Neutrophil (primary cell): Measurements from ENCODE around the gene TAF1B.

Experiments
- H3K27ac ChIP-seq: fragments of 200-600 bp; sonication (generic); 2 replicates; pipeline ENCODE4 v1.5.1; 2016; ENCODE audit warnings: mild to moderate bottlenecking, moderate library complexity
- H3K27me3 ChIP-seq: fragments of 200-600 bp; sonication (generic); 2 replicates; pipeline ENCODE4 v1.6.0; 2016; ENCODE audit warnings: mild to moderate bottlenecking
- H3K36me3 ChIP-seq: fragments of 200-600 bp; sonication (generic); 2 replicates; pipeline ENCODE4 v1.5.1; 2017
- H3K4me1 ChIP-seq, 2 experiments: fragments of 200-600 bp in 1 of 2; sonication (generic) in 1 of 2; 1 replicate in 1 of 2; 2 replicates in 1 of 2; pipeline versions ENCODE4 v1.5.1 to v1.6.1; 2013 to 2016; ENCODE audit warnings: low read depth in 1 of 2, low read length in 1 of 2, mild to moderate bottlenecking in 1 of 2, moderate library complexity in 1 of 2; ENCODE audit not compliant: control insufficient read depth in 1 of 2, insufficient read depth in 1 of 2
- H3K4me3 ChIP-seq, 2 experiments: fragments of 200-600 bp in 1 of 2; sonication (generic) in 1 of 2; 1 replicate in 1 of 2; 2 replicates in 1 of 2; pipeline ENCODE4 v1.5.1; 2013 to 2016; ENCODE audit warnings: low read depth in 1 of 2, low read length in 1 of 2, mild to moderate bottlenecking in 1 of 2, moderate library complexity in 1 of 2
- H3K9me3 ChIP-seq: fragments of 200-600 bp; sonication (generic); 2 replicates; pipeline ENCODE4 v1.5.1; 2016
- TF ChIP-seq, protein P1 (sequence below): fragments of 200-600 bp; sonication (generic); IDR thresholded peaks from 2 replicates; pipeline ENCODE4 v1.5.1; 2016; ENCODE audit warnings: antibody characterized with exemption

TAF1B gene

DNA sequence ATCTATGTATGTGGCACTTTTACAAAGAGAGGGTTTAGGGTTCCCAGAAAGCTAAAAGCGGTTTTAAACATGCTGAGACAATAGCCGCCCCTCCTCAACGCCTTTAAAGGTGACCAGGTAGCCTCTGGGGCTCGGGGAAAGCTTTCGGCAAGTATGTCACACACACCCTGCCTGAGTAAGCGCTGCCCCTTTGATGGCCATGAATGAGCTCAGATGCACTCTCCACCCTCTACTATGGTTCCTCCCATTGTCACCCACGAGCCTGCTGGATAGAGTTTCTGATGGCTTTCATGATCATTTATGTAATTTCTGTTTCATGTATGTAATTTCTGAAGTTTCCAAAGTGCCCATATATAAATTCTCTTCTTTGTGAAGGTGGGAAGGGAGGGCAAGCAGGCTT lies 64.1 kb downstream of the TAF1B start:
- Histone ChIP-seq H3K4me3 (no peak overlapping the region), H3K27me3 (no peaks in the 10 kb centered on the region), H3K4me1 (no peaks in the 10 kb centered on the region), H3K36me3 (no peaks in the 10 kb centered on the region), H3K9me3 (no peaks in the 10 kb centered on the region), H3K27ac (no peak overlapping the region)
- TF ChIP-seq, protein P1, sequence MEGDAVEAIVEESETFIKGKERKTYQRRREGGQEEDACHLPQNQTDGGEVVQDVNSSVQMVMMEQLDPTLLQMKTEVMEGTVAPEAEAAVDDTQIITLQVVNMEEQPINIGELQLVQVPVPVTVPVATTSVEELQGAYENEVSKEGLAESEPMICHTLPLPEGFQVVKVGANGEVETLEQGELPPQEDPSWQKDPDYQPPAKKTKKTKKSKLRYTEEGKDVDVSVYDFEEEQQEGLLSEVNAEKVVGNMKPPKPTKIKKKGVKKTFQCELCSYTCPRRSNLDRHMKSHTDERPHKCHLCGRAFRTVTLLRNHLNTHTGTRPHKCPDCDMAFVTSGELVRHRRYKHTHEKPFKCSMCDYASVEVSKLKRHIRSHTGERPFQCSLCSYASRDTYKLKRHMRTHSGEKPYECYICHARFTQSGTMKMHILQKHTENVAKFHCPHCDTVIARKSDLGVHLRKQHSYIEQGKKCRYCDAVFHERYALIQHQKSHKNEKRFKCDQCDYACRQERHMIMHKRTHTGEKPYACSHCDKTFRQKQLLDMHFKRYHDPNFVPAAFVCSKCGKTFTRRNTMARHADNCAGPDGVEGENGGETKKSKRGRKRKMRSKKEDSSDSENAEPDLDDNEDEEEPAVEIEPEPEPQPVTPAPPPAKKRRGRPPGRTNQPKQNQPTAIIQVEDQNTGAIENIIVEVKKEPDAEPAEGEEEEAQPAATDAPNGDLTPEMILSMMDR, result no peak

DNA sequence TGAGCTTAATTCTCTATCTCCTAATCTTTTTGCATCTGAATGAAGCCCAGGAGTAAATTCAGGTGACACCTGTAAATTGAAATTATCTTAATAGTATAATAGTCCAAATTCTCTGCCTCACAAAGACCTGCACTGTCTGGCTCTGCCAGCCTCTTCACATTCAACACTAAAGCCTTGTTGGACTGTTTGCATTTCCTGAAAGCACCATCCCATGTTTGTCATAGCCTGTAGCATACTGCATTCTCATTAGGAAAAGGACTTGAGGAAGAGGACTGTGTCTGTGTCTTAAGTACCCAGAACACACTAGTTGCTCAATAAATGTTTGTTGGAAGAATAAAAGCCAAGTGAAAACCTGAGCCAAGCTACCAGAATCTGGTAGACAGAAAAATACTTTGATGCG lies 65.4 kb downstream of the TAF1B start:
- no peak overlapping the region for H3K4me3 ChIP-seq
- peaks cover 2% of the 10 kb centered on the region for H3K36me3 ChIP-seq
- TF ChIP-seq, protein P1, result no peak
- H3K27ac ChIP-seq, result no peak overlapping the region
- H3K27me3 ChIP-seq, result no peaks in the 10 kb centered on the region
- no peaks in the 10 kb centered on the region for H3K4me1 ChIP-seq
- no peaks in the 10 kb centered on the region for H3K9me3 ChIP-seq

DNA sequence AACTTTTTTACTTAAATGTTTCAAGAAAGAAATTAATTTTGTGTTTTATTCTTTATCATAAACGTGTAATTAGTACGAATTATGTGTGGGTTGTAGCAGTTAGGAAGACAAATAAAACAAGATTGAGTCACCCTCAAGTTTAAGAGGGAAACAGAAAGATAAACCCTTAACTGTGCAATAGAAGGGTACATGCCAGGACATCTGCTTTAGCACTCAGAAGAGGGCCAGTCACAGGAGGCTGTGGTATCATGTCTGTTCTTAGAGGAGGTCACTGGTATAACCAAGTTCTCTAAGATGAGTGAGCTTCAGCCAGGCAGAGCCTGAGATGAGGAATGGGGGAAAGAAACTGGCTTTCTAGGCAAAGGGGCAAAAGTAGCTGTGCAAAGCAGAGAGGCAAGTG lies 65.8 kb downstream of the TAF1B start:
- TF ChIP-seq, protein P1, result no peak
- H3K36me3 ChIP-seq, result peaks cover 2% of the 10 kb centered on the region

DNA sequence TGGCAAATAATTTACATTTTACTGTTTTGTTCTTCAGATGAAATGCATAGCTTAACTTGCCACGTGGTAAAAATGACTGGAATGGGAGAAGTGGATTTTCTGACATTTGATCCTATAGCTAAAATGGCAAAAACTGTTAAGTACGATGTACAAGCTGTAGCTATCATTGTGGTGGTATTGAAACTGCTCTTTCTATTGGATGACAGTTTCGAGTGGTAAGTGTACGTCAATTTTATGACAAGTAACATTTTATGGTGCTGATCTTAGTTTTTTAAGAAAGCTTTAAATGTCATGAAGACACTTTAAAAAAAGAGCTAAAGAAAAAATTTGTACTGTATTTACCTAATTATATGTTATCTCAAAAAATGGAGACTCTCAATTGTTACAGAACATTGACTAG lies 67.4 kb downstream of the TAF1B start:
- Histone ChIP-seq H3K36me3 (peaks cover 2% of the 10 kb centered on the region), H3K9me3 (no peaks in the 10 kb centered on the region), H3K4me3 (no peak overlapping the region), H3K27ac (no peak overlapping the region), H3K27me3 (no peaks in the 10 kb centered on the region), H3K4me1 (no peaks in the 10 kb centered on the region)
- TF ChIP-seq, protein P1, result no peak

More for the DNA sequence above, 65.8 kb downstream of the TAF1B start:
- Histone ChIP-seq H3K27ac (no peak overlapping the region), H3K27me3 (no peaks in the 10 kb centered on the region), H3K4me1 (no peaks in the 10 kb centered on the region), H3K9me3 (no peaks in the 10 kb centered on the region), H3K4me3 (no peak overlapping the region)

DNA sequence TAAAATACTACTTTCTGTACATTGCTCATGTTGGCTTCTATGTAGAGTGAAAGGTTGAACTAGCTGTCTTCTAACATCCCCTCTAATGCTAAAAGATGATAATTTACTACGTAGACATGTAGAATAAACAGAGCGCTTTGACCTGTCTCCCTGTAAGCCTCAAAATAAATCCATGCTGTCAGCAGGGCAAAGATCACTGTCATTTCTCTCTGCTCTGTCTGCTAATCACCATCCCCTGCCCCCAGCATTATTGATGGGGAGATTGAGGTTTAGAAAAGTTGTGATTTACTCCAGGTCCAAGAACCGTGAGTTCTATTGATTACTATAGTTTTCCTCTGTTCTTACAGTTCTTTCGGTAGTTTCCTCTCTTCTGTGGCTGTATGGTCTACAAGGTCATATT lies 69.2 kb downstream of the TAF1B start:
- Histone ChIP-seq H3K27ac (no peak overlapping the region), H3K36me3 (peaks cover 2% of the 10 kb centered on the region), H3K9me3 (no peaks in the 10 kb centered on the region), H3K4me3 (no peak overlapping the region), H3K27me3 (no peaks in the 10 kb centered on the region), H3K4me1 (no peaks in the 10 kb centered on the region)
- TF ChIP-seq, protein P1, result no peak
